Hepatocyte (in vitro differentiated cells): ENCODE data around the gene SH3PXD2A.

Experiments used
- CTCF ChIP-seq: fragments of 200-600 bp; sonication (generic); IDR thresholded peaks from 2 replicates; pipeline ENCODE4 v1.5.1; 2016; ENCODE audit warnings: antibody characterized with exemption, mild to moderate bottlenecking; ENCODE audit not compliant: poor library complexity
- EZH2 ChIP-seq: fragments of 200-600 bp; sonication (generic); IDR thresholded peaks from 2 replicates; pipeline ENCODE4 v1.6.1; 2016; ENCODE audit warnings: antibody characterized with exemption, mild to moderate bottlenecking, borderline replicate concordance
- EZH2phosphoT487 ChIP-seq: fragments of 200-600 bp; sonication (generic); IDR thresholded peaks from one replicate; pipeline ENCODE4 v1.6.1; 2018; ENCODE audit warnings: antibody characterized with exemption, mild to moderate bottlenecking, low read depth, moderate library complexity; ENCODE audit not compliant: unreplicated experiment, severe bottlenecking

- TF ChIP-seq CTCF, result no peak
- TF ChIP-seq EZH2, result no peak
- no peak for TF ChIP-seq EZH2phosphoT487
Measured at GRCh38 chr10:103677486-103678177, 177.7 kb downstream of the SH3PXD2A start.
